Measurements from ENCODE around the gene ETHE1.
"Not testable (repeated sequence)": the region's sequence is repeated elsewhere in the genome, so short reads cannot be mapped to it uniquely, and the experiment has no call there.

The ETHE1 gene

GRCh38 chr19:43522929-43523328, 4.1 kb downstream of the ETHE1 start:
- no peak for DNase-seq

DNA sequence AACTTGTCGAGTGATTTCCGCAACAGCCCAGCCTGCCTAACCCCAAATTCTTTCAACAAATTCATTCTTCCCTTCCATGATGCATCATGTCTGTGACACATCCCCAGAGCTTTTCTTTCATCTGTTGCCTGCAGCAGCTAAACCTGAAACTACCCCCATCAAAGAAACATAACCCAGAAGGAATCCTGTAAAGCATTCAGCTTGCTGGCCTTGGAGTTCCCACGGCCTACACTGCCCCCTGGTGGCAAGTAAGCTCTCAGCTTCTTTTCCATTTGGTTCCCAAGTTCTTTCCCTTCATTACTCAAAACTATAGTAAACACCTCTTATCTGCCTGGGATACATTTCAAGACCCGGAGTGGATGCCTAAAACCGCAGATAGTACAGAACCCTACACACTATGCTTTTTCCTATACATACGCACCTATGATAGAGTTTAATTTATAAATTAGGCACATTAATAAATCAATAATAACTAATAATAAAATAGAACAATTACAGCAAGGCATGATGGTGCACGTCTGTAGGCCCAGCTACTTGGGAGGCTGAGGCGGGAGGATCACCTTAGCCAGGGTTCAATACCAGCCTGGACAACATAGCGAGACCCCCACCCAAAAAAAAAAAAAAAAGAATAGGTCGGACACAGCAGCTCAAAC, 7.4 kb downstream of the ETHE1 start:
- DNase-seq = peak; percentile 81

- no peak for DNase-seq
Observed at GRCh38 chr19:43518051-43518450, 8.9 kb downstream of the ETHE1 start.

DNA sequence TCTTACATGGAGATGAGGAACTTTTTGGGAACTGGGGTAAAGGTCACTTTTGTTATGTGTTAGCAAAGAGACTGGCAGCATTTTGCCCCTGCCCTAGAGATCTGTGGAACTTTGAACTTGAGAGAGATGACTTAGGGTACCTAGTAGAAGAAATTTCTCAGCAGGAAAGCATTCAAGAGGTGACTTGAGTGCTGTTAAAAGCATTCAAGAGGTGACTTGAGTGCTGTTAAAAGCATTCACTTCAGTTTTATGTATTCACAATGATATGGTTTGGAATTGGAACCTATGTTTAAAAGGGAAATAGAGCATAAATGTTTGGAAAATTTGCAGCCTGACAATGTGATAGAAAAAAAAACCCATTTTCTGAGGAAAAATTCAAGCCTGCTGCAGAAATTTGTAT, 14.6 kb downstream of the ETHE1 start:
- not testable (repeated sequence) for DNase-seq

- no peak for DNase-seq
Observed at GRCh38 chr19:43511324-43511723, 15.7 kb downstream of the ETHE1 start.

DNA sequence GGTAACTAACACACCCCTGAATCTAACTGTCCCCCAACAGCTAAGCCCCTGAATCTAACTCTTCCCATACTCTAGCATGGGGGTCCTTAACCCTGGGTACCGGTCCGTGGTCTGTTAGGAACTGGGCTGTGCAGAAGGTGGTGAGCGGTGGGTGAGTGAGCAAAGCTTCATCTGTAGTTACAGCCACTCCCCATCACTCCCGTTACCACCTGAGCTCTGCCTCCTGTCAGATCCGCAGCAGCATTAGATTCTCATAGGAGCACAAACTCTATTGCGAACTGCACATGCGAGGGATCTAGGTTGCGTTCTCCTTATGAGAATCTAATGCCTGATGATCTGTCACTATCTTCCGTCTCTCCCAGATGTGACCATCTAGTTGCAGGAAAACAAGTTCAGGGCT, 16.3 kb downstream of the ETHE1 start:
- no peak for DNase-seq

- DNase-seq = no peak
Observed at GRCh38 chr19:43507880-43508279, 19.1 kb downstream of the ETHE1 start.

- DNase-seq = no peak
Observed at GRCh38 chr19:43506629-43507028, 20.4 kb downstream of the ETHE1 start.

DNA sequence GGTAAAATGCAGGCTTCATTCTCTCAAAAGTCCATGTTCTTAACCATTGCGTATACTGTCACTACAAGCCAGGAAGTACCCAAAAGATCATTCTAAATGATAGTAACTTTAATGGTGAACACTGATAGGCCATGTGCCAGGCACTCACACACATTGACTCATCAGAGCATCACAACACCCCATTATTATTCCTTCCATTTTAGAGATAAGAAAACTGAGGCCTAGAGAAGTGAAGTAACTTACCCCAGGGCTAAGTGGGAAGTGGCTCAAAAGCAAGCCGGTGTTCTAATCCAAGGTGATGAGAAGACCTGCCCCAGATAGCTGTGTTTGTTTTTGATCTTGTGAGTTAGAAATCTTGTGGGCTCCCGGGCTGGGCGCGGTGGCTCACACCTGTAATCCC, 21.1 kb downstream of the ETHE1 start:
- no peak for DNase-seq

- no peak for DNase-seq
Observed at GRCh38 chr19:43505186-43505456, 21.9 kb downstream of the ETHE1 start.

DNA sequence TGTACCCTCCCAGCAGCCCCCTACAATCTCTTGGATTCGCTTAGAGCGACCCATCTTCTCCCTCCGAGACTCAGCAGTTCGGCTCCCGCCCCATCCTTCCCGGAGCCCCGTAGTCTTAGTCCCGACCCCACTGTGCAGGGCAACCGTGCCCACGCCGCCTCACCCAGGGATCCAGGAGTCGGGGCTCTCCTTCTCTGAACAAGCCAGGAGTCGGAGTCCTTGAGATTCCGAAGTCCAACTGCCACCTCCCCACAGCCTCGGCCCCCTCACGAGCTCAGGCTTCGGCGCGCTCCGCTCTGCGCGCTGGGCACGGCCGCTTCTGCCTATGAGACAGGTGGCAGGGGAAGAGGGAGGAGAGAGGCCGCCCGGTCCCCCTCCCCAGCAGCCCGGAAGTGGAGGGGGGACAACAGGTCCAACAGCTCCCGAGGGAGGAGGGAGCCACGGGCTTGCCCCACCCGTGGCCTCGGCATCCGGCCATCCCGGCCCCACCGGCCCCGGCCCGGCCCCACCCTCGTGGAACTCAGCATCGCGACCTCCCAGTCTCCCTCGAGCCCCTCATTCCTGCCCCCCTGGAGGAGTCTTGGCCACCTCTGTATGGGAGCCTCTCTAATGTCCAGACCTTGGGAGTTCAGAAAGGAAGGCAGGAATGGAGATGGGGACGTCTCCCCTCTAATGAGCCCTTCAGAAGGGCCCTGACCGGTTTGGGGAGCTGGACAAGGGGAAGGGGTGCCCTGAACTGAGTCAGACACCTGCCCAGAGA, 22.4 kb downstream of the ETHE1 start, which contains the start of gene PHLDB3:
PHLDB3 (minus strand) TSS at position 321 of the 760 bp plus-strand sequence. CDS start 628 bp downstream, outside the sequence.
- DNase-seq = peak; percentile 62

DNA sequence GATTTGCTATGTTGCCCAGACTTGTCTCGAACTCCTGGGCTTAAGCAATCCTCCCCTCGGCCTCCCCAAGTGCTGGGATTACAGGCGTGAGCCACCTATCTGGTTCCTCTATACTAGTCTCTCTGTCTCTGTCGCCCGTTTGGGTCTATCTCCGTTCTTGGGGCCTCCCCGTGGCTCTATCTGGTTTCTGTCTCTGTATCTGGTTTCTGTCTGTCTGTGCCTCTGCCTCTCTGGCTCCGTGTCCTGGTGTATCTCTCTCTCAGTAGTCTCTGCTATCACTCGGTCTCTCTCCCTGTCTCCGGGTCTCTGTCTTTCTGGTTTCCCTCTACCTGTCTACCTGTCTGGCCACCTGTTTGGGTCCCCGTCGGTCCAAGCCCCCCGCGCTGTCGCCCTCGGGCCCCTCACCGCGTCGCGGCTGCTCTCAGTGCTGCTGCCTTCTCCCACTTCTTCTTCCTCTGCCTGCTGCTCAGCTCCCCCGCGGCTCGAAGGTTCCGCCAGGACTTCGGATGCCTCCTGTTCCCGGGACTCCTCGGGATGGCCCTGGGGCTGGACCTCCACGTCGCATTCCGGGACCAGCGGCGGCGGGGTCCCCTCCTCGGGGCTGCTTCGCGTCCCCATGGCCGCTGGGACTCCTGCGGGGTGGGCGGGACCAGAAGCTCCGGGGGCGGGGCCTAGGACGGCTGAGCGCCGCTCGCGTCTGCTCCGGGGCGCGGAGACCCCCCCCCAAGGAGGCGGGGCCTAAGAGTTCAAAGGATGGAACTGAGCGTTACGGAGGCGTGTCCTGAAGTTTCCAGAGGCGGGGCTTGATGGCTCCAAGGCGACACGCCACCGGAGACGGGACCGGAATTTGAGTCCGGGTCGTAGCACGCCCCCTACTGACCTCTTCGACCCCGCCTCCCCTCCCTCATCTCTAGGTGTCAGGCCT, 23.2 kb downstream of the ETHE1 start:
- peak; percentile 99 for DNase-seq

- DNase-seq = no peak
Observed at GRCh38 chr19:43502419-43502976, 24.5 kb downstream of the ETHE1 start.

- no peak for DNase-seq
Observed at GRCh38 chr19:43501661-43502418, 25.2 kb downstream of the ETHE1 start.

DNA sequence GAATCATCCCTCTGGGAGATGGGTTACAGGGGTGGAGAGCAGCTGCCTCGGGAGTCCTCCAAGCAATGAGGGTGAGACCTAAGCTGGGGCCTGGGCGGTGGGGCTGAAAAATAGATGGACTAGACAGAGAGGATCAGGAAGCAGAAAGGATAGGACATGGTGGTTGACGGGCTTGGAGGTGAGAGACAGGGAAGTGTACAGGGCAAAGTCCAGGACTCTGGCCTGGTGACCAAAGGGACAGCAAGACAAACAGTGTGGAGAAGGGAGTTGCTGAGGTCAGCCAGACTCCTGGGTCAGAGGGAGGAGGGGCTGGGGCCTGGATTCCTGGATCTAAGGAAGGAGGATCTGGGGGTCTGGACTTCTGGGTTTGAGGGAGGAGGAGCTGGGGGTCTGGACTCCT, 28.0 kb downstream of the ETHE1 start:
- no peak for DNase-seq

DNA sequence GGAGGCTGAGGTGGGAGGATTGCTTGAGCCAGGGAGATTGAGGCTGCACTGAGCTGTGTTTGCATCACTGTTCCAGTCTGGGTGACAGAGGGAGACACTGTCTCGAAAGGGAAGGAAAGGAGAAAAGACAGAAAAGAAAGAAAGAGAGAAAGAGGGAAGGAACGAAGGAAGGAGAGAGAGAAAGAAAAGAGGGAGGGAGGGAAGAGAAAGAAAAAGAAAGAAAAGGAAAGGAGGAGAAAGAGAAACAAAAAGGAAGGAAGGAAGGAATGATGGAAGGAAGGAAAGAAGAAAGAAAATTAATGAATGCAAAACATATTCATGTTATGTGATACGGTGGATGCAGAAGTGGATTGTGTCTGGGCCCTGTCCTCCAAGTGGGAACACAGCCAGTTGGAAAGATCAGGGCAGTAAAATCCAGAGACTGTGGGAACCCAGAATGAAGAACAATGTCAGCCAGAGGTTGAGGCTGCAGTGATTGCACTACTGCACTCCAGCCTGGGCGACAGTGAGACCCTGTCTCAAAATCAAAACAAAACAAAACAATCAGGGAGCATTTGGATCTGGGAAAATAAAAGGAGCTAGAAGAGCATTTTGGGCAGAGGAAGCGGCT, 28.7 kb downstream of the ETHE1 start:
- no peak for DNase-seq

GRCh38 chr19:43496960-43497359, 30.0 kb downstream of the ETHE1 start:
- DNase-seq = no peak

GRCh38 chr19:43495082-43495481, 31.9 kb downstream of the ETHE1 start:
- no peak for DNase-seq

- no peak for DNase-seq
Observed at GRCh38 chr19:43490759-43491158, 36.2 kb downstream of the ETHE1 start.

GRCh38 chr19:43489979-43490599, 36.9 kb downstream of the ETHE1 start:
- no peak for DNase-seq

- DNase-seq = no peak
Observed at GRCh38 chr19:43489310-43489709, 37.7 kb downstream of the ETHE1 start.

GRCh38 chr19:43488179-43488578, 38.8 kb downstream of the ETHE1 start:
- no peak for DNase-seq

Measured in CD4-positive, alpha-beta T cell treated with Interleukin-10 for 1 hour (primary cell).